Nephron progenitor cell (in vitro differentiated cells): ENCODE data around the gene NEXN.

Experiments
- DNase-seq: peaks from one replicate; pipeline ENCODE4 v3.0.0; 2021
- H3K27ac Mint-ChIP-seq: 2 replicates; pipeline ENCODE4 v1.8.0; 2021; ENCODE audit warnings: mild to moderate bottlenecking, moderate library complexity, mixed read lengths
- H3K27me3 Mint-ChIP-seq: 2 replicates; pipeline ENCODE4 v1.8.0; 2021; ENCODE audit warnings: mild to moderate bottlenecking, low read depth, mixed read lengths; ENCODE audit not compliant: poor library complexity
- H3K36me3 Mint-ChIP-seq: 2 replicates; pipeline ENCODE4 v1.8.0; 2021; ENCODE audit warnings: low read depth, mixed read lengths
- H3K4me1 Mint-ChIP-seq: 2 replicates; pipeline ENCODE4 v1.8.0; 2021; ENCODE audit warnings: mixed read lengths
- H3K4me3 Mint-ChIP-seq: 2 replicates; pipeline ENCODE4 v1.8.0; 2021; ENCODE audit warnings: mild to moderate bottlenecking, moderate library complexity, mixed read lengths
- H3K9me3 Mint-ChIP-seq: 2 replicates; pipeline ENCODE4 v1.8.0; 2021; ENCODE audit warnings: mild to moderate bottlenecking, moderate library complexity, mixed read lengths
- CTCF ChIP-seq: fragments of 200-600 bp; sonication (generic); IDR thresholded peaks from 2 replicates; pipeline ENCODE4 v1.5.0; 2021; ENCODE audit warnings: antibody characterized with exemption

Gene NEXN

DNA sequence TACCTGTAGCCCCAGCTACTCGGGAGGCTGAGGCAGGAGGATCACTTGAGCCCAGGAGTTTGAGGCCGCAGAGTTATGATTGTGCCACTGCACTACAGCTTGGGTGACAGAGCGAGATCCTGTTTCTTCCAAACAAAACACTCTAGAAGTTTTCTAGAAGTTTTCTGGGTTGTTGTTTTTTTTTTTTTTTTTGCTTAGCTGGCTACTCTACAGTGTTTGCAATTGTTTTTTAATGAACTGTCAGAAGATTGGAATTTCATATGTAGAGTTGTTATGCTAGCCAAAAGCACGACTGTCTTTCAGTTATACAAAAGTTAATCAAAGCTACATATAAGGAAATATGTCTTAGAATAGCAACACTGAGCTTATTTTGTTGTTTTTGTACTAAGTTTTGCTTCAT lies 30.9 kb upstream of the NEXN start:
- Mint-ChIP-seq H3K27me3 (no peaks in the 10 kb centered on the region), H3K36me3 (peaks cover 67% of the 10 kb centered on the region), H3K4me1 (no peaks in the 10 kb centered on the region), H3K27ac (no peak overlapping the region), H3K9me3 (peaks cover 42% of the 10 kb centered on the region), H3K4me3 (no peak overlapping the region)
- no peak for TF ChIP-seq CTCF
- no peak for DNase-seq

DNA sequence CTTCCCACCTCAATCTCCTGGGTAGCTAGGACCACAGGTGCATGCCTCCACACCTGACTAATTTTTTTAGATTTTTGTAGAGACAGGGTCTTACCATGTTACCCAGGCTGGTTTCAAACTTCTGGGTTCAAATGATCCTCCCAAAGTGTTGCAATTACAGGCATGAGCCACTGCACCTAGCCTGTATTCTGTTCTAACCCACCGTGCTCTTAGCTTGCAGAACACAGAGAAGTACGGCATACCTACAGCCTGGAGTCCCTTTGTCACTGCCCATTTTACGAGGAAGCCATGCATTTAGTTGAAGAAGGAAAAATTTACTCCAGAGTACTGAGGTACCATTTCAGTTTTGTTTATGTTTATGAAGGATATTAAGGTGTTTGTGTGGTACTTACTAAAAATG lies 29.7 kb upstream of the NEXN start:
- Mint-ChIP-seq H3K27me3 (no peaks in the 10 kb centered on the region), H3K27ac (peak overlapping the region; percentile 73), H3K9me3 (peaks cover 42% of the 10 kb centered on the region), H3K36me3 (peaks cover 63% of the 10 kb centered on the region), H3K4me1 (no peaks in the 10 kb centered on the region), H3K4me3 (no peak overlapping the region)
- no peak for DNase-seq
- TF ChIP-seq CTCF: no peak

DNA sequence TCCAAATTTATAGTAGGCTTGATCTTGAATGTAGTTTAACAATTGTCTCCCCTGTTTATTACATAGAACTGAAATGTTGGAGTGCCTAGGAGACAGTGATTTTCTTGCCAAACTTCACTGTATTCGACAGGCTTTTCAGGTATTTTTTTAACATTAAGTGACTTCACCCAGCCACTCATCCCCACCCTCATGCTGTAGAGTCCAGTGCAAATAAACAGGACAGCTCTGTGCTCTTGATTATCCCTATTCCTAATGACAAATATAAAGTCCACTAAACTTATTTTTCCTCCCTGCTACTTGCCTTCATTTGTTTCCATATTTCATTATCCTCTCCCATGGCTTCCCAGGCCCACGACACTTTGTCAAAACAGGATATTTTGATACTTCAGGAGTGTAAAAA lies 29.2 kb upstream of the NEXN start:
- no peak for DNase-seq
- Mint-ChIP-seq H3K27me3 (no peaks in the 10 kb centered on the region), H3K27ac (no peak overlapping the region), H3K9me3 (peaks cover 37% of the 10 kb centered on the region), H3K4me1 (no peaks in the 10 kb centered on the region), H3K36me3 (peaks cover 58% of the 10 kb centered on the region), H3K4me3 (no peak overlapping the region)
- no peak for TF ChIP-seq CTCF

GRCh38 chr1:77866296-77866695 lies 22.1 kb upstream of the NEXN start:
- no peak overlapping the region for H3K4me3 Mint-ChIP-seq
- H3K36me3 Mint-ChIP-seq: peaks cover 40% of the 10 kb centered on the region
- peaks cover 4% of the 10 kb centered on the region for H3K9me3 Mint-ChIP-seq
- H3K27ac Mint-ChIP-seq: no peak overlapping the region
- no peak for DNase-seq
- no peak for TF ChIP-seq CTCF
- no peaks in the 10 kb centered on the region for H3K4me1 Mint-ChIP-seq
- H3K27me3 Mint-ChIP-seq: no peaks in the 10 kb centered on the region

GRCh38 chr1:77872645-77873044 lies 15.8 kb upstream of the NEXN start:
- Mint-ChIP-seq H3K27me3 (no peaks in the 10 kb centered on the region), H3K36me3 (peaks cover 24% of the 10 kb centered on the region), H3K4me3 (no peak overlapping the region), H3K27ac (no peak overlapping the region), H3K4me1 (no peaks in the 10 kb centered on the region), H3K9me3 (peaks cover 7% of the 10 kb centered on the region)
- DNase-seq: no peak
- TF ChIP-seq CTCF: no peak

- no peak for DNase-seq
- no peak overlapping the region for H3K27ac Mint-ChIP-seq
- TF ChIP-seq CTCF: no peak
- H3K27me3 Mint-ChIP-seq: no peaks in the 10 kb centered on the region
- peaks cover 22% of the 10 kb centered on the region for H3K36me3 Mint-ChIP-seq
- peaks cover 7% of the 10 kb centered on the region for H3K9me3 Mint-ChIP-seq
- H3K4me3 Mint-ChIP-seq: no peak overlapping the region
- no peaks in the 10 kb centered on the region for H3K4me1 Mint-ChIP-seq
These were observed 15.0 kb upstream of the NEXN start for GRCh38 chr1:77873461-77873860.
